Upper lobe of right lung (tissue), 1 donor: ENCODE measurements around the gene TMC6. TPM values are rescaled to one million over a fixed set of nuclear protein-coding genes. Genes with fewer than 3 reads are reported as not detected.
"Not testable (repeated sequence)": the region's sequence is repeated elsewhere in the genome, so short reads cannot be mapped to it uniquely, and the experiment has no call there.

Source experiments
- ATAC-seq: fragments of 200-7000 bp; cut with Tn5 transposase; one replicate; pipeline ENCODE4 v1.9.1; 2020; ENCODE audit warnings: mild to moderate bottlenecking, moderate library complexity
- DNase-seq: peaks from one replicate; pipeline ENCODE4 v3.0.0-alpha.2; 2020
- H3K27ac ChIP-seq: fragments of 200-600 bp; one replicate; pipeline ENCODE4 v1.8.0; 2022
- H3K27me3 ChIP-seq: fragments of 200-600 bp; one replicate; pipeline ENCODE4 v1.8.0; 2022; ENCODE audit warnings: mild to moderate bottlenecking
- H3K36me3 ChIP-seq: fragments of 200-600 bp; one replicate; pipeline ENCODE4 v1.8.0; 2022
- H3K4me1 ChIP-seq: fragments of 200-600 bp; one replicate; pipeline ENCODE4 v1.8.0; 2022
- H3K4me3 ChIP-seq: fragments of 200-600 bp; one replicate; pipeline ENCODE4 v1.8.0; 2022; ENCODE audit warnings: mild to moderate bottlenecking
- H3K9me3 ChIP-seq: fragments of 200-600 bp; one replicate; pipeline ENCODE4 v1.8.0; 2022
- CTCF ChIP-seq: fragments of 200-600 bp; IDR thresholded peaks from one replicate; pipeline ENCODE4 v1.8.0; 2022; ENCODE audit warnings: antibody characterized with exemption
- intact Hi-C: fragments of 100-400 bp; cut with DNase I; formaldehyde crosslinking; loops from one replicate; pipeline ENCODE4 v1.11.0; 2022
- total RNA-seq: library from RNA; stranded (reverse); fragmentation: NEBNext Ultra II Directional; extraction: Animal tissue kit (Norgen Biotek cat#: 25700); gene quantifications from one replicate; pipeline ENCODE4 v1.2.1, GENCODE V29; 2021
- donor health status: DM: no; HTN: yes; CAD: no; lungs with severe emphysema.

Gene TMC6
- total RNA-seq, 1 donor from 2014 or later: 176 TPM

- intact Hi-C loops: loop anchor here (10.0 kb wide), 1 partner anchor 60 kb away; no protein-coding TSS in a partner anchor
- peak; percentile 64 for TF ChIP-seq CTCF
- Histone ChIP-seq H3K4me3 (peak overlapping the region; percentile 23), H3K27me3 (no peaks in the 10 kb centered on the region), H3K9me3 (no peaks in the 10 kb centered on the region), H3K36me3 (peaks cover 26% of the 10 kb centered on the region), H3K4me1 (peaks cover 81% of the 10 kb centered on the region), H3K27ac (peak overlapping the region; percentile 87)
- peak; percentile 97 for DNase-seq
- peak; percentile 89 for ATAC-seq
These were observed 45.9 kb upstream of the TMC6 start for GRCh38 chr17:78174346-78174869.

- H3K27me3 ChIP-seq: no peaks in the 10 kb centered on the region
- ATAC-seq: no peak
- no peak for DNase-seq
- no peak overlapping the region for H3K4me3 ChIP-seq
- H3K36me3 ChIP-seq: peaks cover 26% of the 10 kb centered on the region
- H3K9me3 ChIP-seq: no peaks in the 10 kb centered on the region
- H3K27ac ChIP-seq: peak overlapping the region; percentile 87
- intact Hi-C loops: loop anchor here (10.0 kb wide), 1 partner anchor 58 kb away; no protein-coding TSS in a partner anchor
- peaks cover 79% of the 10 kb centered on the region for H3K4me1 ChIP-seq
- TF ChIP-seq CTCF: no peak
These were observed 44.7 kb upstream of the TMC6 start for GRCh38 chr17:78173097-78173715.

GRCh38 chr17:78172249-78173051 is 43.9 kb upstream of the TMC6 start:
- intact Hi-C loops: loop anchor here (10.0 kb wide), 1 partner anchor 58 kb away; no protein-coding TSS in a partner anchor
- peak overlapping the region; percentile 87 for H3K27ac ChIP-seq

GRCh38 chr17:78171591-78172248 is 43.2 kb upstream of the TMC6 start:
- Histone ChIP-seq H3K4me3 (peak overlapping the region; percentile 19), H3K4me1 (peaks cover 76% of the 10 kb centered on the region), H3K36me3 (peaks cover 26% of the 10 kb centered on the region), H3K27ac (peak overlapping the region; percentile 87)
- H3K27me3 ChIP-seq, ATAC-seq, H3K9me3 ChIP-seq, DNase-seq: not testable (repeated sequence)
- intact Hi-C loops: loop anchor here (10.0 kb wide), 1 partner anchor 57 kb away; no protein-coding TSS in a partner anchor

More at GRCh38 chr17:78172249-78173051, 43.9 kb upstream of the TMC6 start:
- Histone ChIP-seq H3K27me3 (no peaks in the 10 kb centered on the region), H3K9me3 (no peaks in the 10 kb centered on the region), H3K36me3 (peaks cover 26% of the 10 kb centered on the region), H3K4me3 (peak overlapping the region; percentile 19), H3K4me1 (peaks cover 83% of the 10 kb centered on the region)
- ATAC-seq: peak; percentile 21
- peak; percentile 86 for DNase-seq
- no peak for TF ChIP-seq CTCF

GRCh38 chr17:78170692-78171590 is 42.4 kb upstream of the TMC6 start:
- no peaks in the 10 kb centered on the region for H3K9me3 ChIP-seq
- DNase-seq (no peak), ATAC-seq (no peak)
- TF ChIP-seq CTCF: no peak
- intact Hi-C loops: loop anchor here (10.0 kb wide), 1 partner anchor 56 kb away; no protein-coding TSS in a partner anchor
- no peak overlapping the region for H3K27ac ChIP-seq
- peaks cover 68% of the 10 kb centered on the region for H3K4me1 ChIP-seq
- no peaks in the 10 kb centered on the region for H3K27me3 ChIP-seq
- peaks cover 26% of the 10 kb centered on the region for H3K36me3 ChIP-seq
- H3K4me3 ChIP-seq: no peak overlapping the region
